GM18511 (cell line): ENCODE data around the gene CHKB.

ENCODE experiments used
- ATAC-seq: cut with Tn5 transposase; IDR thresholded peaks from one replicate; pipeline ENCODE4 v1.9.1; 2021; ENCODE audit warnings: mild to moderate bottlenecking, moderate library complexity; ENCODE audit not compliant: unreplicated experiment

The CHKB gene

DNA sequence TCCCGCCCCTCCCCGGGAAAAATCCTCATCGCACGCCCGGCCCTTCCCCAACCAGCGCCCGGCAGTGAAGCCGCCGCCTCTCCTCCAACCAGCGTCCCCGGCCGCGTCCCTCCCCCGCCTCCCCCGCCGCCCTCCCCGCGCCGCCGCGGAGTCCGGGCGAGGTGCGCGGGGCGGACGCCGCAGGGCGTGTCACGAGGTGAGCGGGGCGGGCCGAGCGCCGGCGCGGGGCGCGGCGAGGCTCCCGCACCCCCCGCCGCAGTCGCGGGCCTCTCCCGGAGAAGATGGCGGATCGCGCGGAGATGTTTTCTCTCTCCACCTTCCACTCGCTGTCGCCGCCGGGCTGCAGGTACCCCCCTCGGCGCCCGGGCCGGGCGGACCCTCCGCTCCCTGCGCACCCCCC lies 17.9 kb upstream of the CHKB start, which contains the start of gene MAPK8IP2:
MAPK8IP2 (plus strand) TSS at position 256 of the 400 bp plus-strand sequence; CDS start at position 282, 26 bp downstream.
- no peak for ATAC-seq

GRCh38 chr22:50599816-50600455 lies 17.3 kb upstream of the CHKB start:
- no peak for ATAC-seq

DNA sequence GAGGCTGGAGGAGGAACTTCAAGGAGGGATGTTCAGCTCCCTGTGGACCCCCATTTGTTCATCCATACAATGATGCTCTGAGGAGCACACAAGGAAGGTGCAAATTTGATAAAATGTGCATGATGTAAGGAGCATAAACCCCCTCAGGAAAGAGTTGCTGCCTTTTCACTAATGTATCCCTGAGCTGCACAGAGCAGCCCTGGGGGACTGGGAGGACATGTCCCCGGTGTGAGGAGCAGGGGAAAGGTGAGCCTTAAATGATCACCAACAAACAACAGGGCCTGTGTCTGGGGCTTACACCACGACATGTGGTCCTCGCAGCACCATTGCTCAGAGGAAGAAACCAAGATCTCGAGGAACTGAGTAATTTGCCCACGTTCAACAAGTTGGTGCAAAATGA lies 14.4 kb upstream of the CHKB start:
- no peak for ATAC-seq

DNA sequence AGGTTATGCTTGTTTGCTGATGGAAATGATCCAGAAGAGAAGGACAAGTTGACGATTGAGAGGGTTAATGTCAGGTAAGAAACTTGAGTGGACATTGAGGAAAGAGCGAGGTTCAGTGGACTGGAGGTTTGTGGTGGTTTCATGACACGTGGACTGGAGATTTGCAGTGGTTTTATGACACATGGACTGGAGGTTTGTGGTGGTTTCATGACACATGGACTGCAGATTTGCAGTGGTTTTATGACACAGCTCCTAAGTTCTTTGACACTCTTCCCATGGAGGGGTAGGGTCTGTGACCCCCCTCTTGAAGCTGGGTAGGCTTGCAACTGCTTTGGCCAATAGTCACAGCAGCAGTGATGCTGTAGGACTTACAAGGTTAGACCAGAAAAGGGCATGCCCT lies 12.5 kb upstream of the CHKB start:
- no peak for ATAC-seq

GRCh38 chr22:50587407-50587806 lies 4.8 kb upstream of the CHKB start:
- no peak for ATAC-seq

- ATAC-seq = no peak
These were observed 3.8 kb upstream of the CHKB start for GRCh38 chr22:50586416-50586815.

GRCh38 chr22:50585781-50586180 lies 3.1 kb upstream of the CHKB start:
- no peak for ATAC-seq

GRCh38 chr22:50585238-50585637 lies 2.6 kb upstream of the CHKB start:
- no peak for ATAC-seq

GRCh38 chr22:50584106-50585096 lies 1.8 kb upstream of the CHKB start:
- no peak for ATAC-seq

DNA sequence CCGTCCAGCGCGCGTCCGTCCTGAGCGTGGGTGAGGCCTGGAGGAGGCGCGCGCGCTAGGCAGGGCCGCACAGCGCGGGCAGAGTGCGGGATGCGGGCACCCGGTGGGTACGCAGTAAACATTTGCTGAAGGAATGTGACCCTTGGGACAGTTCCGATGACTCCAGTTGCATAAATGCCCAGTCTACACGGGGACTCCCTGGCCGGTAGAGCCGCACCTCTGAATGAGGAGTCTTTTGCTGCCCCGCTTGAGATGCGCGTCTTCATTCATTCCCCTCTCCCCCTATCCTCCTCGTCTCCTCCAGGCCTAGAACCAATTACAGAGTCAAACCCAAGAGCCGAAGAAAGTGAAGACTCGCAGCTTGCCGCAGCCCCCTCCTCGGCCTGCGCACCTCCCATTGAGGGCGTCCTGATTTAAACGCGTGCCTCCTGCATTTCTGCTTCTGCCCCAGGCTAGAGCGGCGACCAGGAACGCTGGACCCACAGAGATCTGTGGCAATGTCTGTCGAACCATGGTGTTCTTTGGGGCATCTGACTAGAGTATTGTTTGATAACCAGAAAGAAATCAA lies 729 bp upstream of the CHKB start:
- peak; percentile 30 for ATAC-seq

DNA sequence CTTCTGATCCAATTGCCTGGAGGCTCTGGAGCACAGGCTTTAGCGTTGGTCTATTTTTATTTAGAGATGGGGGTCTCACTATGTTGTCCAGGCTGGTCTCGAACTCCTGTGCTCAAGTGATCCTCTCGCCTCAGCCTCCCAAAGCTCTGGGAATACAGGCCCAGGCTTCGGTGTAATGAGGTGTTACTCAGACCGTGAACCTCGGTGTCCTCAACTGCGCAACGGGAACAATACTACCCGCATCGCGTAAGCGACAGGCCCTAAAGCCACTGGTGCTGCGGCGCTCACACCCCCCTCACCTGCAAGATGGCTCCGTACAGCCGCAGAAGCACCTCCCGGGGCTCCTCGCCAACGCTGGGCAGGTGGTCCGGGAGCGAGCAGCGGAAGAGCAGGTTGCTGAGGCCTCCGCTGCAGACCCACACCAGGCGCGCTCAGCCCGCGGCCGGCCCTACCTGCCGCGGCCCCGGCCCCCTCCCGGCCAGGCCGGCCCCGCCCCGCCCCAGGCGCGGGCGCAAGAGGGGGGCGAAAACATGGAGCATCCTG lies 628 bp downstream of the CHKB start:
- ATAC-seq = peak; percentile 34

GRCh38 chr22:50581031-50581949 lies 1.4 kb downstream of the CHKB start:
- no peak for ATAC-seq

GRCh38 chr22:50579752-50580151 lies 2.9 kb downstream of the CHKB start:
- no peak for ATAC-seq

- no peak for ATAC-seq
These were observed 3.8 kb downstream of the CHKB start for GRCh38 chr22:50578776-50579310.

DNA sequence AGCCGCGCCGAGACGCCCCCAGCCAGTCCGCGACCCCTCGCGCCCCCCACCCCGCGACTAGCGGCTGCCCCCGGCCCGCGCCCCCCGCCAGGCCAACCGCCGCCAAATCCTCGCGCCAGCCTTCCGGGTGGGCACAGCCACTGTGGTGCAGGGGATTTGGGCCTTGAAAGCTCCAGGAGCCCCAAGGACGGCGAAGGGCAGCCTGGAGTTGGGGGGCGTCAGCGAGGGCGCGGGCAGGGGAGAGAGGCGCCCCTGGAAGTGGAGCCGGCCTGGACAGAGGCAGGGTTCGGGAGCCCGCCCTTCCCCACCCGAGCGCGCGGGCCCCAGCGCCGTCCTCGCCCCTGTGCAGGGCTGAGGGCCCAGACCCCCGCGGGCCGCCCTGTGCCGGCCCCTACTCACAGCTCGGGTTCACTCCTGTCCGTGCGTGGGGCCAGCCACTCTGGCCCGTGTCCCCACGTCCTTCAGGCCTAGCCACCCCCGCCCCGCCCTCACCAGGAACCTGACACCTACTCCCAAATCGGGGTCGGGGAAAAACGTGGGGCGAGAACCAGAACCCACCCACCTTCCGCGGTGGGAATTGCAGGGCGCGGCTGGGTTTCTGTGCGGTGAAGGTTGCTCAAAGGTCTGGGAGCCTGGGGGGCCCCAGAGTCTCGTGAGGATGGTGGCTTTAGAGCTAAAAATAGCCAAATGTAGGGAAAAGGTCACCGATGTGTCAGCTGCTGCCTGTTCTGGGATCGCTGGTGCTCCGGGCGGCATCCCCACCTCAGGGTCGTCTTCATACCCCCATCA lies 4.5 kb downstream of the CHKB start, which contains the start of gene CPT1B:
CPT1B (minus strand) TSS at position 441 of the 789 bp plus-strand sequence. CDS start 512 bp downstream, outside the sequence.
- no peak for ATAC-seq

DNA sequence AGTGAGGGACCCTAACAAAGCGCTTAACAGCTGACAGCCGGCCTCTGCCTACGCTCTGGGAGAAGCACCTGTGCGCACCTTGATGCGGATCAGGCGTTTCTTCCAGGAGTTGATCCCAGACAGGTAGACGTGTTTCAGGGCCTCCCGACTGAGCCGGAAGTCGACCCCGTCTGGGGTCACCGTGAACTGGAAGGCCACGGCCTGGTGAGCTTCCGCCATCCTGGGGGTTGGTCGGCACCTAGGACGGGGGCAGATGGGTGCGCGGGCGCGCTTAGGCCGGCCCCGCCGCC lies 5.0 kb downstream of the CHKB start:
- ATAC-seq = no peak

- ATAC-seq = no peak
These were observed 5.6 kb downstream of the CHKB start for GRCh38 chr22:50576806-50577696.

GRCh38 chr22:50576070-50576469 lies 6.6 kb downstream of the CHKB start:
- ATAC-seq = no peak
